ENCODE measurements around the gene ANKRD33B.

- TF ChIP-seq ZNF274 (IDR thresholded peaks at IDR 0.05; ENCODE audit: low read depth, low read length) (no peak), SUZ12 (IDR thresholded peaks at IDR 0.05; ENCODE audit: extremely low read depth, insufficient read depth, insufficient read length) (no peak), YY1 (IDR thresholded peaks at IDR 0.05; ENCODE audit: insufficient read depth, insufficient read length) (no peak)
Measured at GRCh38 chr5:10604975-10605374, 41.1 kb downstream of the ANKRD33B start.

Measured in NT2/D1 (cell line).